Panc1 (cell line): Measurements from ENCODE around the gene EIPR1.

Experiments
- POLR2AphosphoS5 ChIP-seq: IDR thresholded peaks from 2 replicates; pipeline ENCODE4 v1.6.1; 2012; ENCODE audit warnings: mild to moderate bottlenecking, low read depth, low read length, moderate library complexity
- TF ChIP-seq, protein P1 (sequence below): fragments of 450-650 bp; IDR thresholded peaks from 2 replicates; pipeline ENCODE4 v1.5.1; 2017; ENCODE audit warnings: mild to moderate bottlenecking
- TF ChIP-seq, protein P2 (sequence below), 2 experiments: IDR thresholded peaks; 2 replicates each; pipeline ENCODE4 v1.6.1; 2011 to 2012; ENCODE audit warnings: low read depth in 2 of 2, control low read depth in 1 of 2, low read length in 1 of 2, mild to moderate bottlenecking in 1 of 2, moderate library complexity in 1 of 2; ENCODE audit not compliant: insufficient read depth in 1 of 2

DNA sequence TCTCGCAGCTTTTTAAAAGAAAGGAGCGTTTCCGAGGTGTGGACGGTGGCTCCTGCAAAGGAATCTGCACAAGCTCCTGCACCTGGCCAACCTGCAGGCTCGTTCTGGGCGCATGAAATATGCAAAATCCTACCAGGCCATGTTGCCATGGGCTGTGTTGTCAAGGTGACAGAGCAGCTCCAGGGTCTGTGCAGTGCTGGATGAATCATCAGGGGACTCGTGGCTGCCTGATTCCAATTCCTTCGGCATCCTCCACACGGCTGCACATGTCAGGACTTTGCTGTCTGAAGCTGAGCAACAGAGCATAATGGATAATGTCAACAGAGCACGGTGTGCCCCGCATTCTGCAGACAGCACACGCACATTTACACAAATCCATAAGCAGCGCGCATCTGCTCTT is 120.5 kb downstream of the EIPR1 start:
- TF ChIP-seq, protein P1, sequence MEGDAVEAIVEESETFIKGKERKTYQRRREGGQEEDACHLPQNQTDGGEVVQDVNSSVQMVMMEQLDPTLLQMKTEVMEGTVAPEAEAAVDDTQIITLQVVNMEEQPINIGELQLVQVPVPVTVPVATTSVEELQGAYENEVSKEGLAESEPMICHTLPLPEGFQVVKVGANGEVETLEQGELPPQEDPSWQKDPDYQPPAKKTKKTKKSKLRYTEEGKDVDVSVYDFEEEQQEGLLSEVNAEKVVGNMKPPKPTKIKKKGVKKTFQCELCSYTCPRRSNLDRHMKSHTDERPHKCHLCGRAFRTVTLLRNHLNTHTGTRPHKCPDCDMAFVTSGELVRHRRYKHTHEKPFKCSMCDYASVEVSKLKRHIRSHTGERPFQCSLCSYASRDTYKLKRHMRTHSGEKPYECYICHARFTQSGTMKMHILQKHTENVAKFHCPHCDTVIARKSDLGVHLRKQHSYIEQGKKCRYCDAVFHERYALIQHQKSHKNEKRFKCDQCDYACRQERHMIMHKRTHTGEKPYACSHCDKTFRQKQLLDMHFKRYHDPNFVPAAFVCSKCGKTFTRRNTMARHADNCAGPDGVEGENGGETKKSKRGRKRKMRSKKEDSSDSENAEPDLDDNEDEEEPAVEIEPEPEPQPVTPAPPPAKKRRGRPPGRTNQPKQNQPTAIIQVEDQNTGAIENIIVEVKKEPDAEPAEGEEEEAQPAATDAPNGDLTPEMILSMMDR = no peak
- TF ChIP-seq POLR2AphosphoS5 = no peak
- TF ChIP-seq, protein P2, sequence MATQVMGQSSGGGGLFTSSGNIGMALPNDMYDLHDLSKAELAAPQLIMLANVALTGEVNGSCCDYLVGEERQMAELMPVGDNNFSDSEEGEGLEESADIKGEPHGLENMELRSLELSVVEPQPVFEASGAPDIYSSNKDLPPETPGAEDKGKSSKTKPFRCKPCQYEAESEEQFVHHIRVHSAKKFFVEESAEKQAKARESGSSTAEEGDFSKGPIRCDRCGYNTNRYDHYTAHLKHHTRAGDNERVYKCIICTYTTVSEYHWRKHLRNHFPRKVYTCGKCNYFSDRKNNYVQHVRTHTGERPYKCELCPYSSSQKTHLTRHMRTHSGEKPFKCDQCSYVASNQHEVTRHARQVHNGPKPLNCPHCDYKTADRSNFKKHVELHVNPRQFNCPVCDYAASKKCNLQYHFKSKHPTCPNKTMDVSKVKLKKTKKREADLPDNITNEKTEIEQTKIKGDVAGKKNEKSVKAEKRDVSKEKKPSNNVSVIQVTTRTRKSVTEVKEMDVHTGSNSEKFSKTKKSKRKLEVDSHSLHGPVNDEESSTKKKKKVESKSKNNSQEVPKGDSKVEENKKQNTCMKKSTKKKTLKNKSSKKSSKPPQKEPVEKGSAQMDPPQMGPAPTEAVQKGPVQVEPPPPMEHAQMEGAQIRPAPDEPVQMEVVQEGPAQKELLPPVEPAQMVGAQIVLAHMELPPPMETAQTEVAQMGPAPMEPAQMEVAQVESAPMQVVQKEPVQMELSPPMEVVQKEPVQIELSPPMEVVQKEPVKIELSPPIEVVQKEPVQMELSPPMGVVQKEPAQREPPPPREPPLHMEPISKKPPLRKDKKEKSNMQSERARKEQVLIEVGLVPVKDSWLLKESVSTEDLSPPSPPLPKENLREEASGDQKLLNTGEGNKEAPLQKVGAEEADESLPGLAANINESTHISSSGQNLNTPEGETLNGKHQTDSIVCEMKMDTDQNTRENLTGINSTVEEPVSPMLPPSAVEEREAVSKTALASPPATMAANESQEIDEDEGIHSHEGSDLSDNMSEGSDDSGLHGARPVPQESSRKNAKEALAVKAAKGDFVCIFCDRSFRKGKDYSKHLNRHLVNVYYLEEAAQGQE (IDR thresholded peaks at IDR 0.05; ENCODE audit: insufficient read depth in 1 of 2, low read depth in 2 of 2, low read length in 1 of 2) = no peak
